H1 (cell line): ENCODE measurements around the gene FCRL4. TPM values are rescaled to one million over a fixed set of nuclear protein-coding genes. Genes with fewer than 3 reads are reported as not detected.

Experiments
- SUZ12 ChIP-seq: fragments of 200-600 bp; sonication (generic); IDR thresholded peaks from 2 replicates; pipeline ENCODE4 v1.6.1; 2012; ENCODE audit warnings: mild to moderate bottlenecking, inconsistent platforms, low read length, moderate library complexity, mixed read lengths
- polyA plus RNA-seq, 7 experiments: library from polyadenylated mRNA; depleted of rRNA in 3 of 7; stranded (reverse) in 5 of 7; unstranded in 2 of 7; fragments of >200 nt in 5 of 7; fragments of 200-250 nt in 2 of 7; gene quantifications; 1 replicate in 5 of 7; 2 replicates in 1 of 7; 4 replicates in 1 of 7; pipeline versions ENCODE4 v1.2.1 to v1.2.3, GENCODE V29; 2011 to 2013; ENCODE audit warnings: missing spikeins in 2 of 7, mixed read lengths in 2 of 7
- total RNA-seq: library from RNA; stranded (reverse); fragmentation: NEBNext Ultra II Directional; extraction: Animal tissue kit (Norgen Biotek cat#: 25700); gene quantifications from 2 replicates; pipeline ENCODE4 v1.2.1, GENCODE V29; 2021

FCRL4 gene
- total and polyA plus RNA-seq, 2 of the 8 experiments (the other 6 are each of a cell fraction or from before 2014, with no cell fraction given) = not detected

DNA sequence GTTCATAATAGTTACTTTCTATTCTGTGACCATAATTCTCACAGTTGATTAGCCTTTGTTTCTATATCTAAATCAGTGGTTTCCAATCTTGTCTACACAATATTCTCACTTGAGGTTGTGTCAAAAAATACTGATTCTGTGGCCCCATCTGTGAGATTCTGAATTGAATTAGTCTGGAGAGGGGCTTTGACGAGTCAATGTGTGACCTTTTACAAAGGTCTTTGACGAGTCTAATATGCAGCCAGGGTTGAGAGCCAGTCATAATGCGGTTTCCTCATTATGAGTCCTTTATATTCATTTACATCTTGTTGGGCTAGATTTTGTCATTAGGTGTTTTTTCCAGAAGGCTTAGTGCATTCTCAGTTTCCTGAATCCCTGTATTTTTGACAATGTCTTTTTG is 65.3 kb downstream of the FCRL4 start (continued):
- TF ChIP-seq SUZ12 = no peak
